ENCODE results near the gene CDC42SE2.

The CDC42SE2 gene

DNA sequence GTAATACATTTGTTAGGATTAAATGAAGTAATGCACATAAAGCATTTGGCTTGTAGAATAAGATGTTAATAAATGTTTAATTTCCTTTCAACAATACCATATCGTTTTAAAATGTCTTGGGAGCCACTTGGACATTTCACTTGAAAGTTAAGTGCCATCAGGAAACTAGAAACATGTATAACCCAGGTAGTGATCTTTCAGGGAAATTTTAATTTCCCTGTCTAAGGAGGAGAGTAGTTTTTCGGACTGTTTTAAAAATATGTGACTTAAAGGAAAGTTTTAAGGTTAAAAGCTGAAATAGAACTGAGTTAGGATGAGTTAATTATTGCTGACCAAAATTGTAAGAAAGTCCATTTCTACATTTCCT, 18.0 kb downstream of the CDC42SE2 start:
- Histone ChIP-seq H3K9ac (ENCODE audit: low read length) (peak overlapping the region; percentile 26), H4K20me1 (ENCODE audit: low read depth, low read length) (no peaks in the 10 kb centered on the region), H3F3A (ENCODE audit: insufficient read depth) (peaks cover 21% of the 10 kb centered on the region), H3K27me3 (ENCODE audit: low read length) (no peaks in the 10 kb centered on the region), H3K36me3 (ENCODE audit: low read length) (no peaks in the 10 kb centered on the region; the same call in 1 of the 2 replicates), H3K9me3 (ENCODE audit: insufficient read depth, low read length) (no peaks in the 10 kb centered on the region), H3K4me3 (ENCODE audit: insufficient read depth, low read length, poor library complexity, severe bottlenecking) (no peak overlapping the region), H3K79me2 (ENCODE audit: insufficient read depth, low read length) (peaks cover 96% of the 10 kb centered on the region), H2AFZ (ENCODE audit: low read depth, low read length, severe bottlenecking) (no peak overlapping the region), H3K27ac (ENCODE audit: low read depth, low read length) (peak overlapping the region; percentile 58), H3K4me2 (ENCODE audit: low read depth, low read length, poor library complexity, severe bottlenecking) (peak overlapping the region; percentile 57), H3K9me2 (replicated peaks; ENCODE audit: insufficient read depth, low read length) (no peaks in the 10 kb centered on the region)
- no peak for TF ChIP-seq EZH2phosphoT487 (conservative IDR thresholded peaks at IDR 0.05; ENCODE audit: low read length)
- TF ChIP-seq, protein P1, sequence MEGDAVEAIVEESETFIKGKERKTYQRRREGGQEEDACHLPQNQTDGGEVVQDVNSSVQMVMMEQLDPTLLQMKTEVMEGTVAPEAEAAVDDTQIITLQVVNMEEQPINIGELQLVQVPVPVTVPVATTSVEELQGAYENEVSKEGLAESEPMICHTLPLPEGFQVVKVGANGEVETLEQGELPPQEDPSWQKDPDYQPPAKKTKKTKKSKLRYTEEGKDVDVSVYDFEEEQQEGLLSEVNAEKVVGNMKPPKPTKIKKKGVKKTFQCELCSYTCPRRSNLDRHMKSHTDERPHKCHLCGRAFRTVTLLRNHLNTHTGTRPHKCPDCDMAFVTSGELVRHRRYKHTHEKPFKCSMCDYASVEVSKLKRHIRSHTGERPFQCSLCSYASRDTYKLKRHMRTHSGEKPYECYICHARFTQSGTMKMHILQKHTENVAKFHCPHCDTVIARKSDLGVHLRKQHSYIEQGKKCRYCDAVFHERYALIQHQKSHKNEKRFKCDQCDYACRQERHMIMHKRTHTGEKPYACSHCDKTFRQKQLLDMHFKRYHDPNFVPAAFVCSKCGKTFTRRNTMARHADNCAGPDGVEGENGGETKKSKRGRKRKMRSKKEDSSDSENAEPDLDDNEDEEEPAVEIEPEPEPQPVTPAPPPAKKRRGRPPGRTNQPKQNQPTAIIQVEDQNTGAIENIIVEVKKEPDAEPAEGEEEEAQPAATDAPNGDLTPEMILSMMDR (IDR thresholded peaks at IDR 0.05; ENCODE audit: insufficient read depth, low read length, poor library complexity, severe bottlenecking), result no peak

DNA sequence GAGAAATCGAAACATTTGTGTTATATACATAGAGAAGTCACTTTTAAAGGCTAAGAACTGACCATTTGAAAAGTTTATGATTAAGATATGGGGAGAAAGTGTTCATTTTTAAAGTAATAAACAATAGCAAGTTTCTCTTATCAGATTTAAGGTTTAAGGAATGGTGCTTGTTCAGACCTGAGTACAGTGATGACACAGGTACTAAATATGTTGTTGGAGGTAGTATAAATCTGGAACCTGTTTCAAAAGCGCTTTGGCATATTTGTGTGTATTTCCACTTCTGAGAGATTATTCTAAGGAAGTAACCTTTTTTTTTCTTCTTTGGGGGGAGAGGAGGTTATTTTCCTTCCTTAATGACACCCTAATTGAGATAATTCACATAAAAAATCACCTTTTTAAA, 18.4 kb downstream of the CDC42SE2 start:
- peaks cover 96% of the 10 kb centered on the region for H3K79me2 ChIP-seq (ENCODE audit: insufficient read depth, low read length)
- no peaks in the 10 kb centered on the region for H4K20me1 ChIP-seq (ENCODE audit: low read depth, low read length)
- no peak overlapping the region for H2AFZ ChIP-seq (ENCODE audit: low read depth, low read length, severe bottlenecking)
- H3K4me2 ChIP-seq (ENCODE audit: low read depth, low read length, poor library complexity, severe bottlenecking), result peak overlapping the region; percentile 57
- no peaks in the 10 kb centered on the region for H3K27me3 ChIP-seq (ENCODE audit: low read length)
- H3K9me2 ChIP-seq (replicated peaks; ENCODE audit: insufficient read depth, low read length), result no peaks in the 10 kb centered on the region
- H3K4me3 ChIP-seq (ENCODE audit: insufficient read depth, low read length, poor library complexity, severe bottlenecking), result no peak overlapping the region
- H3K36me3 ChIP-seq (ENCODE audit: low read length), result no peaks in the 10 kb centered on the region; the same call in 1 of the 2 replicates
- no peaks in the 10 kb centered on the region for H3K9me3 ChIP-seq (ENCODE audit: insufficient read depth, low read length)
- TF ChIP-seq, protein P1 (IDR thresholded peaks at IDR 0.05; ENCODE audit: insufficient read depth, low read length, poor library complexity, severe bottlenecking), result no peak
- TF ChIP-seq EZH2phosphoT487 (conservative IDR thresholded peaks at IDR 0.05; ENCODE audit: low read length), result no peak
- peaks cover 17% of the 10 kb centered on the region for H3F3A ChIP-seq (ENCODE audit: insufficient read depth)
- peak overlapping the region; percentile 58; the same call in 1 of the 2 replicates for H3K27ac ChIP-seq (ENCODE audit: low read depth, low read length)
- H3K9ac ChIP-seq (ENCODE audit: low read length), result peak overlapping the region; percentile 26; the same call in 1 of the 2 replicates

DNA sequence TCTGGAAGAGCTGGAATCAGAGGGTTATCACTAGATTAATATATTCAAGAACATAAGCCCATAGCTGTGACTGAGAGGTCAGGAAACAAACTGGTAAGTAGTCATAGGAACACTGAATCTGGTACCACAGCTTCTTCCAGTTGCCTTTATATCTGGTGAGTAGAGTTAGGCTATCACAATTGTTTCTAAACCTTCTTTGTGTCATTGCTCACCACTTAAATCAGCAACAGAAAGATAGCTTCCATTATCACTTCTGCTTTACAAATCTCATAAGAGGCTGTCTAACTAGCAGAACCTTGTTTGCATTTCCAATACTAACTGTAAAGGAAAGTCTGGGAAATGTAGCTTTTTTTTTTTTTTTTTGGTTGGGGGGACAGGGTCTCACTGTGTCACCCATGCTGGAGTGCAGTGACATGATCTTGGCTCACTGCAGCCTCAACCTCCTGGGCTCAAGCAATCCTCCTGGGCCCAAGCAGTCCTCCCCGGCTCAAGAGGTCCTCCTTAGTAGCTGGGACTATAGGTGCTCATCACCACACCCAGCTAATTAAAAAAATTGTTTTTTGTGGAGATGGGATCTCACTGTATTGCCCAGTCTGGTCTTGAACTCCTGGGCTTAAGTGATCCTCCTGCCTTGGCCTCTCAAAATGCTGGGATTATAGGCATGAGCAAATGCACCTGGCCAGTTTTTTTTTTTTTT, 22.0 kb downstream of the CDC42SE2 start:
- H4K20me1 ChIP-seq (ENCODE audit: low read depth, low read length), result peaks cover under 1% of the 10 kb centered on the region; the same call in 1 of the 2 replicates
- no peak overlapping the region for H3K4me3 ChIP-seq (ENCODE audit: insufficient read depth, low read length, poor library complexity, severe bottlenecking)
- peaks cover 4% of the 10 kb centered on the region; the same call in 1 of the 2 replicates for H3F3A ChIP-seq (ENCODE audit: insufficient read depth)
- no peaks in the 10 kb centered on the region for H3K9me3 ChIP-seq (ENCODE audit: insufficient read depth, low read length)
- H3K79me2 ChIP-seq (ENCODE audit: insufficient read depth, low read length), result peaks cover 98% of the 10 kb centered on the region
- no peaks in the 10 kb centered on the region for H3K9me2 ChIP-seq (replicated peaks; ENCODE audit: insufficient read depth, low read length)
- H3K27ac ChIP-seq (ENCODE audit: low read depth, low read length), result no peak overlapping the region
- H2AFZ ChIP-seq (ENCODE audit: low read depth, low read length, severe bottlenecking), result no peak overlapping the region
- H3K4me2 ChIP-seq (ENCODE audit: low read depth, low read length, poor library complexity, severe bottlenecking), result no peak overlapping the region
- no peaks in the 10 kb centered on the region for H3K27me3 ChIP-seq (ENCODE audit: low read length)
- peaks cover under 1% of the 10 kb centered on the region; the same call in 1 of the 2 replicates for H3K36me3 ChIP-seq (ENCODE audit: low read length)
- TF ChIP-seq EZH2phosphoT487 (conservative IDR thresholded peaks at IDR 0.05; ENCODE audit: low read length), result no peak
- TF ChIP-seq, protein P1 (IDR thresholded peaks at IDR 0.05; ENCODE audit: insufficient read depth, low read length, poor library complexity, severe bottlenecking), result no peak
- H3K9ac ChIP-seq (ENCODE audit: low read length), result no peak overlapping the region
